SHP77 treated with DMSO at 0.1 percent for 48 hours (cell line): ENCODE measurements around the gene ROM1.
"Not testable (repeated sequence)": the region's sequence is repeated elsewhere in the genome, so short reads cannot be mapped to it uniquely, and the experiment has no call there.

ENCODE experiments used
- DNase-seq: peaks from one replicate; lab custom pipeline; 2025; lab: John Stamatoyannopoulos, UW

Gene ROM1

GRCh38 chr11:62610403-62610802 lies 2.7 kb upstream of the ROM1 start:
- no peak for DNase-seq

- no peak for DNase-seq
These were observed 2.0 kb upstream of the ROM1 start for GRCh38 chr11:62610814-62611704.

GRCh38 chr11:62611705-62612365 lies 1.2 kb upstream of the ROM1 start:
- peak; percentile 8 for DNase-seq

- DNase-seq: peak; percentile 38
These were observed 278 bp downstream of the ROM1 start for GRCh38 chr11:62613291-62613778.

- DNase-seq: no peak
These were observed 1.2 kb downstream of the ROM1 start for GRCh38 chr11:62614275-62614674.

- no peak for DNase-seq
These were observed 2.5 kb downstream of the ROM1 start for GRCh38 chr11:62615521-62615920.

GRCh38 chr11:62616957-62617356 lies 3.9 kb downstream of the ROM1 start:
- not testable (repeated sequence) for DNase-seq

- no peak for DNase-seq
These were observed 8.0 kb downstream of the ROM1 start for GRCh38 chr11:62621027-62621566.

- DNase-seq: peak; percentile 97
These were observed 8.8 kb downstream of the ROM1 start, which contains the start of gene B3GAT3 for GRCh38 chr11:62621567-62622470. Gene B3GAT3, minus strand, starts transcription at chr11:62621986. Its CDS starts 39 bp downstream, at chr11:62621947.

- DNase-seq: no peak
These were observed 9.5 kb downstream of the ROM1 start for GRCh38 chr11:62622476-62623089.

GRCh38 chr11:62627713-62628112 lies 14.7 kb downstream of the ROM1 start:
- no peak for DNase-seq

GRCh38 chr11:62632492-62632891 lies 19.4 kb downstream of the ROM1 start:
- no peak for DNase-seq

GRCh38 chr11:62644220-62644619 lies 31.2 kb downstream of the ROM1 start:
- DNase-seq: no peak

GRCh38 chr11:62645671-62645945 lies 32.6 kb downstream of the ROM1 start:
- DNase-seq: no peak

GRCh38 chr11:62645946-62646824 lies 33.1 kb downstream of the ROM1 start, which contains the start of gene GANAB:
Gene GANAB, minus strand, starts transcription at chr11:62646613. Its CDS starts 14 bp downstream, at chr11:62646599.
- peak; percentile 86 for DNase-seq

GRCh38 chr11:62646825-62647608 lies 34.0 kb downstream of the ROM1 start:
- DNase-seq: no peak

GRCh38 chr11:62647609-62648005 lies 34.5 kb downstream of the ROM1 start:
- DNase-seq: no peak

GRCh38 chr11:62648185-62648966 lies 35.3 kb downstream of the ROM1 start:
- no peak for DNase-seq

GRCh38 chr11:62648967-62649364 lies 35.9 kb downstream of the ROM1 start:
- DNase-seq: no peak
